HG03457 (cell line): ENCODE results near the gene SSRP1.
"Not testable (repeated sequence)": the region's sequence is repeated elsewhere in the genome, so short reads cannot be mapped to it uniquely, and the experiment has no call there.

Experiments used
- ATAC-seq: cut with Tn5 transposase; IDR thresholded peaks from one replicate; pipeline ENCODE4 v1.9.1; 2021; ENCODE audit warnings: moderate number of reproducible peaks; ENCODE audit not compliant: unreplicated experiment

SSRP1 gene

GRCh38 chr11:57339328-57339727, 3.6 kb upstream of the SSRP1 start:
- no peak for ATAC-seq

DNA sequence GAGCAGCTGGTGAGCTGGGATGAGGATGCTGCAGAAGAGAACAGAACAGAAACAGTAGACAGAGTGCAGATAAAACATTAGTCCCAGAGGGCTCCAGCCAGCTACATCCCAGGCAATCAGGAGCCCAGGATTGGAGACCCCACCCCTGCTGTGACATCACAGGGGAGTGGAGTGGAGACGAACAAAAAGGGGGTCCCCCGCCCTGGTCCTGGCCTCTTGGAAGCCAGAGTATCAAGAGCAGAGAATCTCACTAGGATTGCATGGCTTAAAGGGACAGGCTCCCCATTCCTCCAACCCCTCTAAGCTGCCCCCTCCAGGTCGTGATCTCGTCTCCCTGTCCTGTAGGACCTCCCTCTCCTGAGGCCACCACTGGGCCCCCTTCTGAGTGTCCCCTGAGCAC, 2.5 kb upstream of the SSRP1 start, which contains the start of gene P2RX3:
P2RX3 (plus strand) TSS at position 211 of the 400 bp plus-strand sequence. CDS start 199 bp downstream, outside the sequence.
- no peak for ATAC-seq

GRCh38 chr11:57336856-57337255, 1.2 kb upstream of the SSRP1 start:
- not testable (repeated sequence) for ATAC-seq

- no peak for ATAC-seq
These were observed 497 bp upstream of the SSRP1 start for GRCh38 chr11:57336111-57336666.

GRCh38 chr11:57335023-57335342, 709 bp downstream of the SSRP1 start:
- ATAC-seq = no peak

DNA sequence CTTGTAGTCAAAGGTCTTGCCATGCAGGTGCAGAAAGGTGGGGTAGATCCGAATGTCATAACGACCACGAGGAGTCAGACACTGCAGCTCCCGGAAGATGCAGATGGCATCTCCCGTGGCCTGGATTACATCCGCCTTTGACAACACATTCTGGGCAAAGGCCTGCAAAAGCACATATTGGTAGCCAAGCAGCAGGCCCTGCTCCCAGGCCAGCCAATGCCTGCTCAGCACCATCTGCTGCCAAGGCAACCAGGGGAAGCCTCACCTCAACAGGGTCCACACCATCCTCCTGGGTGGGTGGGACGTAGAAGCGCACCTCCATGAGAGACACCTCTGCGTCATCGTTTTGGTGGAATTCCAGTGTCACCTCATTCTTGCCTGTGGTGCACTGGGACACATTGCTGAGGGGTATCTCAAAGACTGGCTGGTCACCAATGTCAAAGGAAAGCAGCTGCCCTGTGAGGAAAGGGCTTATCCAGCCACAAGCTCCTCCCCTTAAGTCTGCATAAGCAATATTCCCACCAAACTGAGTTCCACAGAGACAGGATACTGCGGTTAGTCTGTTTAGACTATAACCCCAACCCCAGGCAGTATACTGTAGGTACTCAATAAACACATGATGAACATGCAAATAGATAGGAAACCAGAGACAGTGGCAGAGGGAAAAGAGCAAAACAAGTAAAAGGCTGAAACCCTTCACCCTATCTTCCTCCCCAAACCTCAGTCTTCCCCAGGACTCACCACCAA, 2.8 kb downstream of the SSRP1 start:
- ATAC-seq = no peak

- no peak for ATAC-seq
These were observed 4.0 kb downstream of the SSRP1 start for GRCh38 chr11:57331720-57332119.

DNA sequence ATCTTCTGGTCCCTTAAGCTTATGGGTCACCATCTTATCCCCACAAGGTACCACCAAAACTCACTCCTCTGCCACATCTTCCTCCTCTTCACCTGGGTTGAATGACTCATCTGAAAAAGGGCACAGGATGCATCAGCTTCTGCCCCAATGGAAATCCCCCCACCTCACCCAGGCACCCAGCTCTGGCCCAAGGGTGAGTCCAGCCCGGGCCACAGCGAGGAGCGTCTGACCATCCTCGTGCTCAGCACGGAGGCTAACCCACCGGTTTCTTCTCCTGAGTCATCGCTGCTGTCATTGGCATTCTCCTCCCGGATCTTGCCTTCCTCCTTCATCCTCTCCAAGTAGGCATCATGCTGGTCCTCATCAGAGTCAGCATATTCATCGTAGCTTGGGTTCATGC, 5.7 kb downstream of the SSRP1 start:
- no peak for ATAC-seq

DNA sequence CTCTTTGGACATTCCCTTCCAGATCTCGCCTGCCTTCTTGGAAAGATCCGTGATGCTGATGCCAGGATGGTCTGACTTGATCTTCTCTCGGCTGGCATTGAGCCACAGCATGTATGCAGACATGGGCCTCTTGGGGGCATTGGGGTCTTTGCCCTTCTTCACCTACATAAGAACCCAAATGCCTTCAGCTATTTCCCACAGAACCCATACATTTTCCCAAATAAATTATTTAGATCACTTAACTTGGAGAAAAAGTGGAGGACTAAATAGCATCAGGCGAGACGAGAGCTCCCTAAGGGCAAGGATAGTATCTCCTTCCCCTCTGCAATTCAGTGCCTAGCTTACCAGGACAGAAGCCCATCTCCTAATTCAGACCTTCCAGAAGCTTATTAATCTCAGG, 8.0 kb downstream of the SSRP1 start:
- ATAC-seq = no peak

- ATAC-seq = no peak
These were observed 10.0 kb downstream of the SSRP1 start for GRCh38 chr11:57325735-57326048.

GRCh38 chr11:57324886-57325734, 10.6 kb downstream of the SSRP1 start, which contains the start of gene TNKS1BP1:
Gene TNKS1BP1, minus strand, starts transcription at chr11:57324952. Its CDS starts 3,067 bp downstream, at chr11:57321885.
- peak; percentile 85 for ATAC-seq

DNA sequence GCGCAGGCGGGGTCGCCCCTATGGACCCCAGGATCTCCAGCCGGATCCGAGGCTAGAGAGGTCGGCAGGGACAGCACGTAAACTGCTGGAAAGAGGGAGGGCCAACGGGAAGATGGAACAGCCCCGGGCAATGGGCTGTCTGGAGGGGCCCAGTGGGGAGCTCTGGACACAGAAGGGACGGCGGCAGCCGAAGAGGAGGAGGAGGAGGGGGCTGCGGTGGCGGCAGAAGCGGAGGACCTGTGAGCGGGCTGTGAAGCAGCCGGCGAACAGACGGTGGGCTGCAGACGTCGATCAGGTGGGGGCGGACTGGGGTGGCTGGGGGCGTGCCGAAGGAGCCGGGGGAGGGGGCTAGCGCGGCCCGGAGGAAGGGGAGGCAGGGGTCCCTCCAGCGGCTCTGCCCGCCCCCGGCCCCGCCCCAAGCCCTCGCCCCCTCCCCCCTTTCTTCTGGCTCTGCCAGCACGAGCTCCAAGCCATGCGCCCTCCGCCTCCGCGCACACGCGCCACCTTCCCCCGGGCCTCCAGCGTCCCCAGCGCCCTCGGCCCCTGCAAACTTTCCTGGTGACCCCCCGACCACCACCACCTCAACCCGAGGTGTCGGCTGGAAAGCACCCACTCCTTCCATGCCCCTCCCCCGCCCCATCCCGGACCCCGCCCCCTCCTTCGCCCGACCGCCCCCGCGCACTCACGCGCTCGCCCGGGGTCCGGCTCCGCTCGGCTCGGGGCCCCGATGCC, 11.4 kb downstream of the SSRP1 start:
- peak; percentile 1 for ATAC-seq

- ATAC-seq = no peak
These were observed 11.9 kb downstream of the SSRP1 start for GRCh38 chr11:57323855-57324153.

DNA sequence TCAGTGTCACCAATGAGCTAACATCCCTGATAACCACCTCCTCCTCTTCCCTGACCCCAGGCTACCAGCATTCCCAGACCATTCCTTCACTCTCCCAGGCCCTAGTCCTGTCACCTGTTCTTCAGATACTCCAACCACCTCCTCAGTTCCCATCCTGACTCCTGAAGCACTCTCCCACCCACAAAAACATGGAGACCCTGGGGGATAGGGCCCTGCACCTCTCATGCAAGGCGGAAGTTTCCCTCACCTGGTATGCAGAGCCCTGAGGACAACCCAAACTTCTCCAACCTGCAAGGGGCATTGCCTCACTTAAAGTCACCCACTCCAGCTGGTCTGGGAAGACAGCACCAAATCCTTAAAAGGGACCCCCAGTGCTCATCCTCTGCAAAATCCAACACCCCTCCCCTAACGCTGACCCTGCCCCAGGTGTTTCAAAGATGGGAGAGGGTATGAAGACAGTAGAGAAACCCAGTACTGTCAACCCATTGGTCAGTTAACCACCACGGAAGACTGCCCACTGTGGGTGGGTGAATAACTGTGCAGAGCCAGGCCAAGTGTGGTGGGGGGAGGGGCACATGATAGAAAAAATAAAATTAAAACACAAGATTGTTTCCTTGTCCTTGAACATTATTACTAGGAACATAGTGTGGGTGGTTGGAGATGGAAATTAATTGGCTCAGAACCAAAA, 12.4 kb downstream of the SSRP1 start:
- no peak for ATAC-seq

DNA sequence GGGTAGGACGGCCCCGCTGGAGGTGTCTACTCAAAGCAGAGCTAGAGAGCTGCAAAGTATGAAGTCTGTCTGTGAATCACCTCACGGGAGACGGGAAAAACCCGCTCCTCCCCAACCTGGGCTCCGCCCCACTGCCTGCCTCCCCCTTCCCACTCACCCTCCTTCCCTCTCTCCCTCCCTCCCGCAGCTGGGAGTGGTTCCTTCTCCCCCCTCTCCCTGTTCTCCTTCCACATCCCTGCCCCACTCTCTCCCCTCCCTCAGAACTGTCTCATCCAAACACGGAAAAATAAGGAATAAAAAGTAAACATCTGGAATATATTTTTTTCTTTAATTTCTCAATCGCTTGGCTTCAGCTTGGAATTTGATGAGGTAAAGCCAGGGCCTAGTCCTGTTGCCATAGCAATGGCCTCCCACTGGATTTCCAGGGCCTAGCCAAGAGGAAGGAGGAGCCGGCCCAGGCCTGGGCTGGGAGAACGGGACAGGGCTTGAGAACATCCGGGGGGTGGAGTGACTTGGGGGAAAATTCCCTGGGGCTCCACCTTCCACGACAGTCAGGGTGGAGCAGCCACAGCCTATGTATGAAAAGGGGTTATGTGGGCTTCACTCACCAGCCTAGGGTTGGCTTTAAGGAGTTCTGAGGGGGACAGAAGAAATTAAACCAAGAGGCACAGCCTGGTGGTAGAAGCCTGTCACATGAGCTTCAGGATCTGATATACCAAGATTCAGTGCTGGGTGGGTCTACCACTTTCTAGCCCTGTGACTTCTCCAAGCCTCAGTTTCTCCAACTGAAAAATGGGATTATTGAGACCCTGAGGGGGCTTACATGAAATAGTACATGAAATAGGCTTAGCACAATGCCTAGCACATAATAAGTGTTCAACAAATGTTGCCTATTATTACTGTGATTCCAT, 13.2 kb downstream of the SSRP1 start:
- ATAC-seq = no peak

GRCh38 chr11:57321388-57322255, 14.1 kb downstream of the SSRP1 start:
- ATAC-seq = no peak

- ATAC-seq = no peak
These were observed 14.8 kb downstream of the SSRP1 start for GRCh38 chr11:57320719-57321387.

GRCh38 chr11:57320067-57320718, 15.5 kb downstream of the SSRP1 start:
- ATAC-seq = no peak
